Activated naive CD4-positive, alpha-beta T cell treated with anti-CD3 and anti-CD28 coated beads, Interleukin-2, amount 10 ng/mL, durations not matched to agents 7 days and 5 days (primary cell): ENCODE measurements around the gene PDE9A.
"Not testable (repeated sequence)": the region's sequence is repeated elsewhere in the genome, so short reads cannot be mapped to it uniquely, and the experiment has no call there.

ENCODE experiments used
- CTCF ChIA-PET: fragments of 350-600 bp; sonication (Branson Sonifier 250); formaldehyde crosslinking; loops from one replicate; lab custom pipeline; 2021; ENCODE audit warnings: antibody characterized with exemption; lab: Charles Lee
- DNase-seq: peaks from one replicate; pipeline ENCODE4 v3.0.0-alpha.2; 2020
- H3K27ac Mint-ChIP-seq: one replicate; pipeline ENCODE4 v1.8.0; 2021; ENCODE audit warnings: mild to moderate bottlenecking, moderate library complexity, mixed read lengths
- H3K27me3 Mint-ChIP-seq: one replicate; pipeline ENCODE4 v1.8.0; 2021; ENCODE audit warnings: mild to moderate bottlenecking, mixed read lengths
- H3K36me3 Mint-ChIP-seq: one replicate; pipeline ENCODE4 v1.8.0; 2021; ENCODE audit warnings: mixed read lengths
- H3K4me1 Mint-ChIP-seq: one replicate; pipeline ENCODE4 v1.8.0; 2021; ENCODE audit warnings: mixed read lengths
- H3K4me3 Mint-ChIP-seq: one replicate; pipeline ENCODE4 v1.8.0; 2021; ENCODE audit warnings: mild to moderate bottlenecking, moderate library complexity, mixed read lengths
- H3K9me3 Mint-ChIP-seq: one replicate; pipeline ENCODE4 v1.8.0; 2021; ENCODE audit warnings: mixed read lengths

The PDE9A gene

GRCh38 chr21:42617486-42617885 is 35.9 kb upstream of the PDE9A start:
- peaks cover 5% of the 10 kb centered on the region for H3K4me1 Mint-ChIP-seq
- no peak overlapping the region for H3K27ac Mint-ChIP-seq
- H3K36me3 Mint-ChIP-seq: no peaks in the 10 kb centered on the region
- no peak for DNase-seq
- H3K27me3 Mint-ChIP-seq: peaks cover 45% of the 10 kb centered on the region
- no peak overlapping the region for H3K4me3 Mint-ChIP-seq
- CTCF ChIA-PET: no interaction called here
- H3K9me3 Mint-ChIP-seq: no peaks in the 10 kb centered on the region

- no peaks in the 10 kb centered on the region for H3K9me3 Mint-ChIP-seq
- H3K27ac Mint-ChIP-seq: no peak overlapping the region
- H3K4me3 Mint-ChIP-seq: no peak overlapping the region
- H3K27me3 Mint-ChIP-seq: peaks cover 39% of the 10 kb centered on the region
- no peaks in the 10 kb centered on the region for H3K36me3 Mint-ChIP-seq
- DNase-seq: no peak
- CTCF ChIA-PET: no interaction called here
- H3K4me1 Mint-ChIP-seq: peaks cover under 1% of the 10 kb centered on the region
Observed at GRCh38 chr21:42618707-42619102, 34.7 kb upstream of the PDE9A start.

GRCh38 chr21:42619166-42619565 is 34.3 kb upstream of the PDE9A start:
- no peak overlapping the region for H3K27ac Mint-ChIP-seq
- no peak for DNase-seq
- H3K27me3 Mint-ChIP-seq: peaks cover 42% of the 10 kb centered on the region
- no peaks in the 10 kb centered on the region for H3K9me3 Mint-ChIP-seq
- H3K4me1 Mint-ChIP-seq: no peaks in the 10 kb centered on the region
- CTCF ChIA-PET: no interaction called here
- H3K36me3 Mint-ChIP-seq: no peaks in the 10 kb centered on the region
- no peak overlapping the region for H3K4me3 Mint-ChIP-seq

- CTCF ChIA-PET: no interaction called here
- H3K27ac Mint-ChIP-seq: no peak overlapping the region
- no peak overlapping the region for H3K4me3 Mint-ChIP-seq
- no peaks in the 10 kb centered on the region for H3K36me3 Mint-ChIP-seq
- H3K27me3 Mint-ChIP-seq: peaks cover 49% of the 10 kb centered on the region
- H3K9me3 Mint-ChIP-seq: no peaks in the 10 kb centered on the region
- no peak for DNase-seq
- no peaks in the 10 kb centered on the region for H3K4me1 Mint-ChIP-seq
Observed at GRCh38 chr21:42619841-42620240, 33.6 kb upstream of the PDE9A start.

- Mint-ChIP-seq H3K9me3 (no peaks in the 10 kb centered on the region), H3K27me3 (peaks cover 50% of the 10 kb centered on the region), H3K36me3 (no peaks in the 10 kb centered on the region), H3K27ac (no peak overlapping the region), H3K4me3 (no peak overlapping the region), H3K4me1 (no peaks in the 10 kb centered on the region)
- CTCF ChIA-PET: no interaction called here
- no peak for DNase-seq
Observed at GRCh38 chr21:42621166-42621818, 32.1 kb upstream of the PDE9A start.

- no peak overlapping the region for H3K27ac Mint-ChIP-seq
- H3K27me3 Mint-ChIP-seq: peaks cover 50% of the 10 kb centered on the region
- H3K4me3 Mint-ChIP-seq: no peak overlapping the region
- DNase-seq: no peak
- CTCF ChIA-PET: no interaction called here
- no peaks in the 10 kb centered on the region for H3K9me3 Mint-ChIP-seq
- H3K36me3 Mint-ChIP-seq: no peaks in the 10 kb centered on the region
- H3K4me1 Mint-ChIP-seq: no peaks in the 10 kb centered on the region
Observed at GRCh38 chr21:42621819-42622177, 31.6 kb upstream of the PDE9A start.

GRCh38 chr21:42622284-42622683 is 31.1 kb upstream of the PDE9A start:
- Mint-ChIP-seq H3K27ac (no peak overlapping the region), H3K27me3 (peaks cover 50% of the 10 kb centered on the region), H3K36me3 (no peaks in the 10 kb centered on the region), H3K4me3 (no peak overlapping the region), H3K4me1 (no peaks in the 10 kb centered on the region), H3K9me3 (no peaks in the 10 kb centered on the region)
- CTCF ChIA-PET: interaction anchor here (1.2 kb wide), 1 partner anchor 10 kb away, joined by 3 read pairs; no protein-coding TSS in a partner anchor
- DNase-seq: no peak

GRCh38 chr21:42623694-42624093 is 29.7 kb upstream of the PDE9A start:
- H3K36me3 Mint-ChIP-seq: no peaks in the 10 kb centered on the region
- H3K9me3 Mint-ChIP-seq: no peaks in the 10 kb centered on the region
- no peak overlapping the region for H3K27ac Mint-ChIP-seq
- no peak overlapping the region for H3K4me3 Mint-ChIP-seq
- no peaks in the 10 kb centered on the region for H3K4me1 Mint-ChIP-seq
- peaks cover 50% of the 10 kb centered on the region for H3K27me3 Mint-ChIP-seq
- no peak for DNase-seq
- CTCF ChIA-PET: interaction anchor here (1.2 kb wide), 1 partner anchor 8 kb away, joined by 3 read pairs; no protein-coding TSS in a partner anchor

GRCh38 chr21:42624095-42624790 is 29.2 kb upstream of the PDE9A start:
- no peaks in the 10 kb centered on the region for H3K4me1 Mint-ChIP-seq
- no peak overlapping the region for H3K27ac Mint-ChIP-seq
- CTCF ChIA-PET: interaction anchor here (0.9 kb wide), 1 partner anchor 31 kb away, joined by 3 read pairs; no protein-coding TSS in a partner anchor
- H3K36me3 Mint-ChIP-seq: no peaks in the 10 kb centered on the region
- peaks cover 47% of the 10 kb centered on the region for H3K27me3 Mint-ChIP-seq
- DNase-seq: no peak
- H3K9me3 Mint-ChIP-seq: no peaks in the 10 kb centered on the region
- no peak overlapping the region for H3K4me3 Mint-ChIP-seq

GRCh38 chr21:42624936-42625335 is 28.5 kb upstream of the PDE9A start:
- H3K27me3 Mint-ChIP-seq: peaks cover 40% of the 10 kb centered on the region
- CTCF ChIA-PET: interaction anchor here (0.9 kb wide), 1 partner anchor 32 kb away, joined by 3 read pairs; no protein-coding TSS in a partner anchor
- no peaks in the 10 kb centered on the region for H3K36me3 Mint-ChIP-seq
- no peak for DNase-seq
- no peaks in the 10 kb centered on the region for H3K9me3 Mint-ChIP-seq
- no peak overlapping the region for H3K27ac Mint-ChIP-seq
- no peak overlapping the region for H3K4me3 Mint-ChIP-seq
- H3K4me1 Mint-ChIP-seq: no peaks in the 10 kb centered on the region

- no peak overlapping the region for H3K27ac Mint-ChIP-seq
- peaks cover 28% of the 10 kb centered on the region for H3K27me3 Mint-ChIP-seq
- H3K4me1 Mint-ChIP-seq: no peaks in the 10 kb centered on the region
- no peak for DNase-seq
- no peaks in the 10 kb centered on the region for H3K9me3 Mint-ChIP-seq
- H3K4me3 Mint-ChIP-seq: no peak overlapping the region
- CTCF ChIA-PET: interaction anchor here (0.9 kb wide), 1 partner anchor 33 kb away, joined by 3 read pairs; no protein-coding TSS in a partner anchor
- no peaks in the 10 kb centered on the region for H3K36me3 Mint-ChIP-seq
Observed at GRCh38 chr21:42626171-42626570, 27.2 kb upstream of the PDE9A start.

- peaks cover 19% of the 10 kb centered on the region for H3K27me3 Mint-ChIP-seq
- CTCF ChIA-PET: no interaction called here
- DNase-seq: no peak
- no peak overlapping the region for H3K27ac Mint-ChIP-seq
- no peaks in the 10 kb centered on the region for H3K4me1 Mint-ChIP-seq
- H3K36me3 Mint-ChIP-seq: no peaks in the 10 kb centered on the region
- no peak overlapping the region for H3K4me3 Mint-ChIP-seq
- no peaks in the 10 kb centered on the region for H3K9me3 Mint-ChIP-seq
Observed at GRCh38 chr21:42627527-42628289, 25.7 kb upstream of the PDE9A start.

- H3K4me3 Mint-ChIP-seq, CTCF ChIA-PET, H3K9me3 Mint-ChIP-seq, H3K4me1 Mint-ChIP-seq, H3K27ac Mint-ChIP-seq, H3K36me3 Mint-ChIP-seq, DNase-seq: not testable (repeated sequence)
- H3K27me3 Mint-ChIP-seq: peaks cover 14% of the 10 kb centered on the region
Observed at GRCh38 chr21:42628466-42629061, 24.9 kb upstream of the PDE9A start.

- H3K36me3 Mint-ChIP-seq: no peaks in the 10 kb centered on the region
- CTCF ChIA-PET: no interaction called here
- H3K9me3 Mint-ChIP-seq: no peaks in the 10 kb centered on the region
- no peaks in the 10 kb centered on the region for H3K4me1 Mint-ChIP-seq
- no peaks in the 10 kb centered on the region for H3K27me3 Mint-ChIP-seq
- H3K4me3 Mint-ChIP-seq: no peak overlapping the region
- H3K27ac Mint-ChIP-seq: no peak overlapping the region
- DNase-seq: no peak
Observed at GRCh38 chr21:42629933-42630589, 23.4 kb upstream of the PDE9A start.
